Measurements from ENCODE around the gene TUB.

- TF ChIP-seq POLR2AphosphoS5 (IDR thresholded peaks at IDR 0.05; ENCODE audit: insufficient read depth in 1 of 2, low read depth in 1 of 2) (no peak), CTCF (IDR thresholded peaks at IDR 0.05) (no peak), POLR2A (IDR thresholded peaks at IDR 0.05) (no peak)
Measured at GRCh38 chr11:8055091-8055835, 25.7 kb upstream of the TUB start.
